Spleen (tissue), 7 donors: ENCODE data around the gene CSNK2A2.

ENCODE experiments used
- CTCF ChIP-seq, 11 experiments: fragments of 200-600 bp in 7 of 11; fragments of 450-650 bp in 4 of 11; sonication (generic) in 4 of 11; IDR thresholded peaks in 8 of 11; conservative IDR thresholded peaks in 3 of 11; 1 replicate in 7 of 11; 2 replicates in 4 of 11; pipeline versions ENCODE4 v1.4.0 to v1.8.0; 2016 to 2021; ENCODE audit warnings: antibody characterized with exemption in 11 of 11, inconsistent platforms in 4 of 11, mild to moderate bottlenecking in 1 of 11
- POLR2A ChIP-seq, 3 donors: fragments of 450-650 bp; IDR thresholded peaks; one replicate each; pipeline ENCODE4 v1.5.1; 2017; ENCODE audit warnings: antibody characterized with exemption in 3 of 3, mild to moderate bottlenecking in 1 of 3
- POLR2AphosphoS5 ChIP-seq, 3 donors: sonication (generic); formaldehyde crosslinking; IDR thresholded peaks; one replicate each; pipeline ENCODE4 v1.5.1; 2017; ENCODE audit warnings: antibody characterized with exemption in 3 of 3
- donor health status: DM: no; HTN: no; CAD: no; lungs with moderate emphysema.
- donor health status: DM: no; HTN: no; CAD: no.
- donor health status: DM: no; HTN: no; CAD: no.

- TF ChIP-seq CTCF (IDR thresholded peaks at IDR 0.05 in 8 of 11, conservative IDR thresholded peaks at IDR 0.05 in 3 of 11), result no peak
- TF ChIP-seq POLR2A (IDR thresholded peaks at IDR 0.05), result no peak
- TF ChIP-seq POLR2AphosphoS5 (IDR thresholded peaks at IDR 0.05), result no peak
Observed at GRCh38 chr16:58200004-58200797, 2.3 kb upstream of the CSNK2A2 start.
